Uterus (tissue), 4 donors: ENCODE results near the gene CCDC194. TPM values are rescaled to one million over a fixed set of nuclear protein-coding genes. Genes with fewer than 3 reads are reported as not detected.

Experiments used
- DNase-seq, 2 donors: peaks; one replicate each; pipeline ENCODE4 v3.0.0-alpha.2; 2019 to 2020
- H3K27ac ChIP-seq, 2 donors: fragments of 200-600 bp; sonication (generic); 1 replicate in 1 of 2; 2 replicates in 1 of 2; pipeline ENCODE4 v1.5.1; 2016 to 2018
- H3K27me3 ChIP-seq, 2 donors: fragments of 200-600 bp; sonication (generic); one replicate each; pipeline ENCODE4 v1.5.1; 2018 to 2019; ENCODE audit warnings: control low read depth in 1 of 2
- H3K36me3 ChIP-seq, 2 donors: fragments of 200-600 bp; sonication (generic); one replicate each; pipeline ENCODE4 v1.5.1; 2019; ENCODE audit warnings: control low read depth in 1 of 2
- H3K4me1 ChIP-seq, 2 donors: fragments of 200-600 bp; sonication (generic); one replicate each; pipeline ENCODE4 v1.5.1; 2018 to 2019; ENCODE audit warnings: control low read depth in 1 of 2
- H3K4me3 ChIP-seq, 2 donors: fragments of 200-600 bp; sonication (generic); 1 replicate in 1 of 2; 2 replicates in 1 of 2; pipeline ENCODE4 v1.5.1; 2018 to 2019; ENCODE audit warnings: mild to moderate bottlenecking in 1 of 2
- H3K9me3 ChIP-seq, 2 donors: fragments of 200-600 bp; sonication (generic); one replicate each; pipeline ENCODE4 v1.5.1; 2019; ENCODE audit warnings: control low read depth in 1 of 2
- CTCF ChIP-seq, 4 experiments: fragments of 200-600 bp in 2 of 4; fragments of 450-650 bp in 2 of 4; sonication (generic) in 2 of 4; IDR thresholded peaks; one replicate each; pipeline ENCODE4 v1.5.1; 2016 to 2019; ENCODE audit warnings: antibody characterized with exemption in 4 of 4, mild to moderate bottlenecking in 2 of 4, moderate library complexity in 1 of 4
- POLR2A ChIP-seq, 2 donors: fragments of 450-650 bp; IDR thresholded peaks; one replicate each; pipeline ENCODE4 v1.6.1; 2016; ENCODE audit warnings: antibody characterized with exemption in 2 of 2, mild to moderate bottlenecking in 1 of 2, moderate library complexity in 1 of 2
- intact Hi-C: fragments of 100-400 bp; cut with DNase I; formaldehyde crosslinking; loops from one replicate; pipeline ENCODE4 v1.15.1; 2023; ENCODE audit warnings: low total_unique reads
- total RNA-seq, 4 donors: library from RNA; depleted of rRNA in 3 of 4; stranded (reverse); fragments of >200 nt in 3 of 4; gene quantifications; one replicate each; pipeline versions ENCODE4 v1.1.0 to v1.2.4, GENCODE V29; 2014 to 2023
- donor health status: DM: yes; HTN: yes; CAD: no.

The CCDC194 gene
- total RNA-seq, 4 donors from 2014 or later: 2.5 TPM; not detected in 3

GRCh38 chr19:17394891-17395415 is 957 bp upstream of the CCDC194 start:
- Histone ChIP-seq H3K9me3 (no peaks in the 10 kb centered on the region), H3K4me3 (no peak overlapping the region), H3K36me3 (no peaks in the 10 kb centered on the region), H3K27me3 (no peaks in the 10 kb centered on the region), H3K27ac (no peak overlapping the region), H3K4me1 (no peaks in the 10 kb centered on the region)
- no peak for TF ChIP-seq POLR2A (IDR thresholded peaks at IDR 0.05)
- TF ChIP-seq CTCF (IDR thresholded peaks at IDR 0.05): peak; percentile 40 to 76 (median 62)
- DNase-seq: peak in 1 of 2 donors; percentile 70
- intact Hi-C loops: no loop called here

DNA sequence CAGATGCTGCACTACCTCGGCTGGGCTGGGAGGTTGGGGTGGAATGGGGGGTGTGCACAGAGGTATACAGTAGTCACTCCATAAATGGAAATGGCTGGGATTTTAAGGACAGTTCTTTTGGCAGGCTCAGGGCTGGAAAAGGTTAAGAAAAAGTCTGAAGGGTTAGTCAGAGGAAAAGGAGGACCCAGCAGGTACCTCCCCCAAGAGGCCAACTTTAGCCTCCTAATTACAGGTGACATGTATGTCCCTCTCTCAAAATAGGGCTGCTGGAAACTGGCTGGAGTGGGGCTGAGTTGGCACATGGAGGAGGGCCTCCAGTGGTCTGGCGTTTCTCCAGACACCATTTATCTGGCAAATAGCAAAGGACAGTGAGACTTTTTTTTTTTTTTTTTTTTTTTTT is 994 bp downstream of the CCDC194 start:
- Histone ChIP-seq H3K4me1 (no peaks in the 10 kb centered on the region), H3K27me3 (no peaks in the 10 kb centered on the region), H3K9me3 (no peaks in the 10 kb centered on the region), H3K36me3 (no peaks in the 10 kb centered on the region), H3K4me3 (no peak overlapping the region), H3K27ac (no peak overlapping the region)
- TF ChIP-seq CTCF (IDR thresholded peaks at IDR 0.05) (no peak), POLR2A (IDR thresholded peaks at IDR 0.05) (no peak)
- intact Hi-C loops: no loop called here
- no peak for DNase-seq

GRCh38 chr19:17391371-17392151 is 2.4 kb downstream of the CCDC194 start:
- Histone ChIP-seq H3K27ac (no peak overlapping the region), H3K4me1 (no peaks in the 10 kb centered on the region), H3K4me3 (peak overlapping the region in 1 of 2 donors; percentile 46), H3K36me3 (no peaks in the 10 kb centered on the region), H3K27me3 (no peaks in the 10 kb centered on the region), H3K9me3 (no peaks in the 10 kb centered on the region)
- TF ChIP-seq POLR2A (IDR thresholded peaks at IDR 0.05) (no peak), CTCF (IDR thresholded peaks at IDR 0.05) (no peak)
- no peak for DNase-seq
- intact Hi-C loops: no loop called here

- H3K27me3 ChIP-seq: no peaks in the 10 kb centered on the region
- intact Hi-C loops: no loop called here
- H3K9me3 ChIP-seq: no peaks in the 10 kb centered on the region
- TF ChIP-seq POLR2A (IDR thresholded peaks at IDR 0.05) (peak; percentile 17 to 35), CTCF (IDR thresholded peaks at IDR 0.05) (peak; percentile 53 to 96 (median 90))
- H3K36me3 ChIP-seq: no peaks in the 10 kb centered on the region
- peak; percentile 89 to 90 for DNase-seq
- H3K27ac ChIP-seq: peak overlapping the region; percentile 31
- H3K4me1 ChIP-seq: no peaks in the 10 kb centered on the region
- H3K4me3 ChIP-seq: peak overlapping the region; percentile 38 to 46
These were observed 3.2 kb downstream of the CCDC194 start for GRCh38 chr19:17390665-17391370.
